GM12892 (cell line): ENCODE data around the gene MID1IP1.

ENCODE experiments used
- POLR2A ChIP-seq: IDR thresholded peaks from 2 replicates; pipeline ENCODE4 v1.6.1; 2011; ENCODE audit warnings: low read depth, low read length, control low read depth
- POLR2AphosphoS5 ChIP-seq: IDR thresholded peaks from 2 replicates; pipeline ENCODE4 v1.6.1; 2011; ENCODE audit warnings: low read depth, low read length, control low read depth

DNA sequence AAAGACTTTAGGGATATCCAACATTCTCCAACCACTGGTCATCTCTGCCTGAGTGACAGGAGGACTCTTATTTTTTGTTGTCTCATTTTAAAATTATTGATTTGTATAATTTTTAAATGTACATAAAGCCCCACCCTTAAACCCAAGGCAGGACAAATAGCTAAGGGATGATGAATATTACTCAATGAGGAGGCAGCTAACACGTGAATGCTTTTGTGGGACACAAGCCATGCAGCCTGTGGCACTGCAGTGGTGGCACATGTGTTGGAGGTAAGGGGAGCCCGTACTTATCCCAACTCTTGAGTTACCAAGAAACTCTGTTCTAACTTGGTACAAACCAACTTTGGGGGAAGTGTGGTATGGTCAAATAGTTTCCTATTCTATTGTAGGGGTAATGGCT lies 19.5 kb downstream of the MID1IP1 start:
- TF ChIP-seq POLR2AphosphoS5 (no peak), POLR2A (no peak)
